Testis (tissue), 2 donors: ENCODE measurements around the gene OTUB1.

Experiments used
- POLR2A ChIP-seq: fragments of 450-650 bp; IDR thresholded peaks from one replicate; pipeline ENCODE4 v1.6.1; 2017; ENCODE audit warnings: antibody characterized with exemption, mild to moderate bottlenecking, moderate library complexity
- TF ChIP-seq, protein P1 (sequence below), 3 experiments: fragments of 450-650 bp in 2 of 3; fragments of 200-600 bp in 1 of 3; sonication (generic) in 1 of 3; IDR thresholded peaks; one replicate each; pipeline ENCODE4 v1.5.1; 2016 to 2019; ENCODE audit warnings: antibody characterized with exemption in 3 of 3, mild to moderate bottlenecking in 2 of 3, moderate library complexity in 1 of 3

DNA sequence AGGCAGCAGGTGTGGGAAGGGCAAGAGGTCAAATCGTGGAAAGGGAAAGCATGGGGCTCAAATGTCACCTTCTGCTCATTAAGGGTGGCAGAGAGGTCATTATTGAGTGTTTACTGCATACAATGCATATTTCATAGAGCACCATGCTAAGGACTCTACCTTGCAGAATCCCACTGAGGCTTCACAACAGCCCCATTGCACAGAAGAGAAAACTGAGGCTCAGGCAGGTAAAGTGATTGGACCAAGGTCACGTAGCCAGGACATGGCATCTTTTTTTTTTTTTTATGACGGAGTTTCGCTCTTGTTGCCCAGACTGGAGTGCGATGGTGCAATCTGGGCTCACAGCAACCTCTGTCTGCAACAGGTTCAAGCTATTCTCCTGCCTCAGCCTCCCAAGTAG, 57.3 kb downstream of the OTUB1 start:
- TF ChIP-seq, protein P1, sequence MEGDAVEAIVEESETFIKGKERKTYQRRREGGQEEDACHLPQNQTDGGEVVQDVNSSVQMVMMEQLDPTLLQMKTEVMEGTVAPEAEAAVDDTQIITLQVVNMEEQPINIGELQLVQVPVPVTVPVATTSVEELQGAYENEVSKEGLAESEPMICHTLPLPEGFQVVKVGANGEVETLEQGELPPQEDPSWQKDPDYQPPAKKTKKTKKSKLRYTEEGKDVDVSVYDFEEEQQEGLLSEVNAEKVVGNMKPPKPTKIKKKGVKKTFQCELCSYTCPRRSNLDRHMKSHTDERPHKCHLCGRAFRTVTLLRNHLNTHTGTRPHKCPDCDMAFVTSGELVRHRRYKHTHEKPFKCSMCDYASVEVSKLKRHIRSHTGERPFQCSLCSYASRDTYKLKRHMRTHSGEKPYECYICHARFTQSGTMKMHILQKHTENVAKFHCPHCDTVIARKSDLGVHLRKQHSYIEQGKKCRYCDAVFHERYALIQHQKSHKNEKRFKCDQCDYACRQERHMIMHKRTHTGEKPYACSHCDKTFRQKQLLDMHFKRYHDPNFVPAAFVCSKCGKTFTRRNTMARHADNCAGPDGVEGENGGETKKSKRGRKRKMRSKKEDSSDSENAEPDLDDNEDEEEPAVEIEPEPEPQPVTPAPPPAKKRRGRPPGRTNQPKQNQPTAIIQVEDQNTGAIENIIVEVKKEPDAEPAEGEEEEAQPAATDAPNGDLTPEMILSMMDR (IDR thresholded peaks at IDR 0.05) = no peak
- no peak for TF ChIP-seq POLR2A
